Thyroid gland (tissue), 4 donors: ENCODE data around the gene IFNGR1. TPM values are rescaled to one million over a fixed set of nuclear protein-coding genes. Genes with fewer than 3 reads are reported as not detected.
"Not testable (repeated sequence)": the region's sequence is repeated elsewhere in the genome, so short reads cannot be mapped to it uniquely, and the experiment has no call there.

Experiments
- DNase-seq, 2 donors: peaks; one replicate each; pipeline ENCODE4 v3.0.0-alpha.2; 2019
- H3K27ac ChIP-seq, 3 donors: fragments of 200-600 bp; sonication (generic); 1 replicate in 2 of 3; 2 replicates in 1 of 3; pipeline ENCODE4 v1.5.1; 2016 to 2019; ENCODE audit warnings: mild to moderate bottlenecking in 1 of 3, moderate library complexity in 1 of 3
- H3K27me3 ChIP-seq: fragments of 200-600 bp; sonication (generic); one replicate; pipeline ENCODE4 v1.5.1; 2019
- H3K36me3 ChIP-seq, 2 donors: fragments of 200-600 bp; sonication (generic); one replicate each; pipeline ENCODE4 v1.5.1; 2016 to 2019
- H3K4me1 ChIP-seq, 2 donors: fragments of 200-600 bp; sonication (generic); one replicate each; pipeline ENCODE4 v1.5.1; 2017 to 2019
- H3K4me3 ChIP-seq, 3 donors: fragments of 200-600 bp; sonication (generic); replicated peaks in 1 of 3; 1 replicate in 2 of 3; 2 replicates in 1 of 3; pipeline ENCODE4 v1.5.1; 2016; ENCODE audit warnings: mild to moderate bottlenecking in 1 of 3
- H3K9me3 ChIP-seq: fragments of 200-600 bp; sonication (generic); one replicate; pipeline ENCODE4 v1.5.1; 2017
- POLR2A ChIP-seq, 2 donors: fragments of 450-650 bp; IDR thresholded peaks; one replicate each; pipeline ENCODE4 v1.6.1; 2017; ENCODE audit warnings: antibody characterized with exemption in 2 of 2, mild to moderate bottlenecking in 2 of 2, moderate library complexity in 1 of 2
- WGBS, 2 donors: methylation state at CpG; one replicate each; pipeline ENCODE4 v1.1.5; 2017; 5-methylcytosine and 5-hydroxymethylcytosine counted together
- intact Hi-C: fragments of 100-400 bp; cut with DNase I; formaldehyde crosslinking; loops from one replicate; pipeline ENCODE4 v1.15.1; 2023
- total RNA-seq, 4 donors: library from RNA; depleted of rRNA; stranded (reverse); fragments of >200 nt; gene quantifications; one replicate each; pipeline ENCODE4 v1.2.3, GENCODE V29; 2016
- TF ChIP-seq, protein P1 (sequence below), 6 experiments: fragments of 200-600 bp in 3 of 6; fragments of 450-650 bp in 3 of 6; sonication (generic) in 3 of 6; IDR thresholded peaks; one replicate each; pipeline ENCODE4 v1.5.1; 2016 to 2019; ENCODE audit warnings: antibody characterized with exemption in 6 of 6, mild to moderate bottlenecking in 2 of 6, inconsistent platforms in 1 of 6, moderate library complexity in 1 of 6

The IFNGR1 gene
- total RNA-seq, 4 donors from 2014 or later: 73.9 to 138 (median 113) TPM

DNA sequence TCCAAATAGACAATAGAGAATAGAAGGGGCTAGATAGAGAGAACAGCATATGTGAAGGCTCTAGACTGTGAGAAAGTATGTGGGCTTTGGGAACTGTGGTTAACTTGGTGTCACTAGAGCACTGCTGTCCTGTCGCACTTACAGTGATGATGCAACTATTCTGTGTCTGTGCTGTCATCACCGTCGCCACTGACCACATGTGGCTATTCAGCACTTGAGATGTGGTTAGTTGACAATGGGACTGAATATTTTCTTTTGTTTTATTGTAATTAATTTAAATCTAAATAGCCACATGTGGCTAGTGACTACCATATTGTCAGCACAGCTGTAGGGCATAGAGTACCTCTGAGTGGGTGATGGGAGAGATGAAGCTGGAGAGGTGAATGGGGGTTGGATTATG, 39.0 kb upstream of the IFNGR1 start:
- Histone ChIP-seq H3K4me1 (peaks cover 6 to 25% of the 10 kb centered on the region in 2 donors), H3K27me3 (no peaks in the 10 kb centered on the region), H3K4me3 (no peak overlapping the region), H3K9me3 (no peaks in the 10 kb centered on the region), H3K36me3 (no peaks in the 10 kb centered on the region), H3K27ac (no peak overlapping the region)
- intact Hi-C loops: no loop called here
- DNase-seq: no peak
- WGBS, 2 donors: 87 to 94% methylated on average over 3 of the region's 3 CpGs
- TF ChIP-seq, protein P1, sequence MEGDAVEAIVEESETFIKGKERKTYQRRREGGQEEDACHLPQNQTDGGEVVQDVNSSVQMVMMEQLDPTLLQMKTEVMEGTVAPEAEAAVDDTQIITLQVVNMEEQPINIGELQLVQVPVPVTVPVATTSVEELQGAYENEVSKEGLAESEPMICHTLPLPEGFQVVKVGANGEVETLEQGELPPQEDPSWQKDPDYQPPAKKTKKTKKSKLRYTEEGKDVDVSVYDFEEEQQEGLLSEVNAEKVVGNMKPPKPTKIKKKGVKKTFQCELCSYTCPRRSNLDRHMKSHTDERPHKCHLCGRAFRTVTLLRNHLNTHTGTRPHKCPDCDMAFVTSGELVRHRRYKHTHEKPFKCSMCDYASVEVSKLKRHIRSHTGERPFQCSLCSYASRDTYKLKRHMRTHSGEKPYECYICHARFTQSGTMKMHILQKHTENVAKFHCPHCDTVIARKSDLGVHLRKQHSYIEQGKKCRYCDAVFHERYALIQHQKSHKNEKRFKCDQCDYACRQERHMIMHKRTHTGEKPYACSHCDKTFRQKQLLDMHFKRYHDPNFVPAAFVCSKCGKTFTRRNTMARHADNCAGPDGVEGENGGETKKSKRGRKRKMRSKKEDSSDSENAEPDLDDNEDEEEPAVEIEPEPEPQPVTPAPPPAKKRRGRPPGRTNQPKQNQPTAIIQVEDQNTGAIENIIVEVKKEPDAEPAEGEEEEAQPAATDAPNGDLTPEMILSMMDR (IDR thresholded peaks at IDR 0.05): no peak
- TF ChIP-seq POLR2A (IDR thresholded peaks at IDR 0.05): no peak

DNA sequence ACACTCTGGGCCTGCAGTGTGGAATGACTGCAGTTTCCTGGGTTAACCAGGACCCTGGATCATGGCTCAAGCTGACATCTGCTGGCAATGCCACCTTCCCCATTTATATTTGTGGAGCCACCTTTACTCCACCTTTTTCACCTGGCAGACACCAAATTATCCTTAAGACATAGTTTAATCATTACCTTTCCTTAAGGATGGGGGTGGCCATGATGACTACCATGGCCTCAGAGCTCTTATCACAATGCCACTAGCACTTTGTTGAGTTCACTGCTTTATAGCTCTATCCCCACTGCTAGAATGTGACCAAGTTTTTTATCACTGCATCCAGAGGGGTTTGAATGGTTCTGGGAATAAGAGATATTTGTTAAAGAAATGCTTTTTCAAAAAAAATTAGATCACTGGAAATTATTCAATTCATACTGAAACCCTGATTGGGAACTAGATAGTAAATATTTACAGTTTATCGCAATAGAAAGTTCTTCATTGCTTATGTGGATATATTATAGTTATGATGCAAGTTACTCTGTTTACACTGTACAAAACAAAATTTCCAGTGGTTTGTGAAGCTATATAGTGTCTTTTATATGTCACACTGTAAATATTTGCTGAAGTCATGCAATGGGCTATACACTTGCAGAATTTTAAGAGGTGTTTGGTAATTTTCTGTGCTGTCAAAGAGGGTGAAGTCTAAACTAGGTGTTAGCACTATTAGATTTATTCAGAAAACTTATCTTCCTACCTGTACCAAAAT, 37.3 kb upstream of the IFNGR1 start:
- Histone ChIP-seq H3K27ac (no peak overlapping the region), H3K9me3 (no peaks in the 10 kb centered on the region), H3K27me3 (no peaks in the 10 kb centered on the region), H3K4me1 (peaks cover 6 to 11% of the 10 kb centered on the region in 2 donors), H3K36me3 (no peaks in the 10 kb centered on the region), H3K4me3 (no peak overlapping the region)
- intact Hi-C loops: no loop called here
- TF ChIP-seq, protein P1 (IDR thresholded peaks at IDR 0.05): no peak
- no peak for TF ChIP-seq POLR2A (IDR thresholded peaks at IDR 0.05)
- WGBS, 2 donors: 98% methylated on average over 1 of the region's 1 CpG
- DNase-seq: no peak

DNA sequence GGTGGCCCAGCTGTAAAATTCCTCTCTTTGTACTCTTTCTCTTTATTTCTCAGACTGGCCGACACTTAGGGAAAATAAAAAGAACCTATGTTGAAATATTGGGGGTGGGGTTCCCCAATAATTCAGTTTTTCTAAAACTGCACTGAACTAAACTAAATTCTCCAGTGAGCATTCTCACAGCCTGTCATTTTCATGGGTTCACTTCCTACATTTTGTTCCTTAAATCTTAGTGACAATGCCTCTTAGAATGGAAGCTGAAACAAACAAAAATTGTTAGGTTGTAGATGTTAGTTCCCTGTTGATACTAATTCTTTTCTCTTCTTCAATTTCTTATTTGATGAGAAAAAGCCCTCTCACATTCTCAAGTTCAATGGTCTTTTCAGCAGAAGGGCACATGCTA, 35.8 kb upstream of the IFNGR1 start:
- TF ChIP-seq, protein P1 (IDR thresholded peaks at IDR 0.05): no peak
- TF ChIP-seq POLR2A (IDR thresholded peaks at IDR 0.05): no peak
- intact Hi-C loops: no loop called here
- H3K4me3 ChIP-seq: no peak overlapping the region
- H3K36me3 ChIP-seq: no peaks in the 10 kb centered on the region
- H3K27ac ChIP-seq: no peak overlapping the region
- no peaks in the 10 kb centered on the region for H3K4me1 ChIP-seq
- 90% methylated on average over 1 of the region's 1 CpG; no CpG with 5 or more reads in 1 of the 2 donors for WGBS, 2 donors
- DNase-seq: no peak
- H3K27me3 ChIP-seq: no peaks in the 10 kb centered on the region
- no peaks in the 10 kb centered on the region for H3K9me3 ChIP-seq

DNA sequence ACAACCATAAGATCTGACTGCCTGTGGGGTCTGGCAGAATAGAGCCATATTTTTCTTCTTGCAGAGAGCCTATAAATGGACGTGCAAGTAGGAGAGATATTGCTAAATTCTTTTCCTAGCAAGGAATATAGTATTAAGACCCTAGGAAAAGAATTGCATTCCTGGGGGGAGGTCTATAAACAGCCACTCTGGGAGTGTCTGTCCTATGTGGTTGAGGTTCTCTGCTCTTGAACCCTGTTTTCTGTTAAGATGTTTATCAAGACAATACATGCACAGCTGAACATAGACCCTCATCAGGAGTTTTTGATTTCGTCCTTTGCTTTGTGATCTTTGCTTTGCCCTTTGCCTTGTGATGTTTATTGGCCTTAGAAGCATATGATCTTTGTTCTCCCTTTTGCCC, 35.2 kb upstream of the IFNGR1 start:
- 92 to 94% methylated on average over 2 of the region's 2 CpGs for WGBS, 2 donors
- H3K27me3 ChIP-seq, intact Hi-C loops: not testable (repeated sequence)

DNA sequence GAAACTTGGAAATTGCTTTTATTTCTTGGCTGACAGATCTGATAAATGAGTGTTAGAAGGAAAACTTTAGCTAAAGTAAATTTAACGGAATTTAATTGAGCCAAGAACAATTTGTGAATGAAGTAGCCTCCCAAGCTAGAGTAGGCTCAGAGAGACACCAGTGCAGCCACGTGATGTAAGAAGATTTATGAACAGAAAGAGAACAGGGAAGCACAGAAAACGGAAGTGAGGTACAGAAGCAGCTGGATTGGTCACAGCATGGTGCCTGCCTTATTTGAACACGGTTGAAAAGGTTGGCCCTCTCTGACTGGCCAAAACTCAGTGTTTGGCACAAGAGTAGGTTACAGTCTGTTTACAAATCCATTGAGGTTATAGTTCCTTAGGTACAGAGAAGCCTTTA, 29.5 kb upstream of the IFNGR1 start:
- Histone ChIP-seq H3K36me3 (no peaks in the 10 kb centered on the region), H3K4me3 (no peak overlapping the region), H3K27ac (no peak overlapping the region), H3K27me3 (no peaks in the 10 kb centered on the region), H3K9me3 (no peaks in the 10 kb centered on the region), H3K4me1 (no peaks in the 10 kb centered on the region)
- TF ChIP-seq, protein P1 (IDR thresholded peaks at IDR 0.05): no peak
- no peak for TF ChIP-seq POLR2A (IDR thresholded peaks at IDR 0.05)
- WGBS, 2 donors: 72 to 81% methylated on average over 4 of the region's 4 CpGs
- intact Hi-C loops: no loop called here
- DNase-seq: no peak

More for the DNA sequence above, 35.2 kb upstream of the IFNGR1 start:
- H3K36me3 ChIP-seq, H3K27ac ChIP-seq, H3K4me1 ChIP-seq, H3K4me3 ChIP-seq, DNase-seq, H3K9me3 ChIP-seq: not testable (repeated sequence)
